ENCODE data around the gene RHOJ.

DNA sequence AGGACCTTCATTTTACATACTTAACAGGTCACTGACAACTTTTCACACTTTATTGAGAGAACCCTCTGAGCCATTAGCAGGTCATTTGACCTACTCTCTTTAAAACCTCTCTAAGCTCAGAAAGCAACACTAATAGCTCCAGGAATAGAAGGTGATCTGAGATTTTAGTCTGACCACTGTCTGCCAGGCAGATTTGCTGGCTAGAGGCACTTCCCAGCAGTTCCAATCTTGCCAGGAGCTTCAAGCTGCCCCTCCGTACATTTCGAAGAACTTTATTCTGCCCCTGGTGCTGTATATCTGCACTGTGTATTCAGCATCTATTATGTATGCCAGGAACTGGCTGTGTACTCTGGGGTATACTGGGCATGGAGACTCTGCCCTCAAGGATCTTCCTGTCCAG lies 58.2 kb downstream of the RHOJ start:
- TF ChIP-seq POLR2A (IDR thresholded peaks at IDR 0.05; ENCODE audit: borderline replicate concordance, extremely low read depth, insufficient read depth, insufficient read length) (no peak), EGR1 (IDR thresholded peaks at IDR 0.05; ENCODE audit: low read depth) (no peak), SIN3A (IDR thresholded peaks at IDR 0.05; ENCODE audit: low read depth) (no peak), YY1 (IDR thresholded peaks at IDR 0.05; ENCODE audit: extremely low read depth, insufficient replicate concordance, low read depth, low read length) (no peak), SP1 (IDR thresholded peaks at IDR 0.05; ENCODE audit: low read depth) (no peak), TCF7L2 (IDR thresholded peaks at IDR 0.05; ENCODE audit: borderline replicate concordance, extremely low read depth, insufficient read depth, insufficient read length) (no peak), POLR2AphosphoS5 (IDR thresholded peaks at IDR 0.05; ENCODE audit: low read depth, low read length) (no peak), ZNF274 (IDR thresholded peaks at IDR 0.05; ENCODE audit: low read depth, low read length) (no peak), CBX3 (IDR thresholded peaks at IDR 0.05; ENCODE audit: low read depth) (no peak), CEBPB (IDR thresholded peaks at IDR 0.05; ENCODE audit: low read depth) (no peak)
- TF ChIP-seq, protein P1, sequence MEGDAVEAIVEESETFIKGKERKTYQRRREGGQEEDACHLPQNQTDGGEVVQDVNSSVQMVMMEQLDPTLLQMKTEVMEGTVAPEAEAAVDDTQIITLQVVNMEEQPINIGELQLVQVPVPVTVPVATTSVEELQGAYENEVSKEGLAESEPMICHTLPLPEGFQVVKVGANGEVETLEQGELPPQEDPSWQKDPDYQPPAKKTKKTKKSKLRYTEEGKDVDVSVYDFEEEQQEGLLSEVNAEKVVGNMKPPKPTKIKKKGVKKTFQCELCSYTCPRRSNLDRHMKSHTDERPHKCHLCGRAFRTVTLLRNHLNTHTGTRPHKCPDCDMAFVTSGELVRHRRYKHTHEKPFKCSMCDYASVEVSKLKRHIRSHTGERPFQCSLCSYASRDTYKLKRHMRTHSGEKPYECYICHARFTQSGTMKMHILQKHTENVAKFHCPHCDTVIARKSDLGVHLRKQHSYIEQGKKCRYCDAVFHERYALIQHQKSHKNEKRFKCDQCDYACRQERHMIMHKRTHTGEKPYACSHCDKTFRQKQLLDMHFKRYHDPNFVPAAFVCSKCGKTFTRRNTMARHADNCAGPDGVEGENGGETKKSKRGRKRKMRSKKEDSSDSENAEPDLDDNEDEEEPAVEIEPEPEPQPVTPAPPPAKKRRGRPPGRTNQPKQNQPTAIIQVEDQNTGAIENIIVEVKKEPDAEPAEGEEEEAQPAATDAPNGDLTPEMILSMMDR (IDR thresholded peaks at IDR 0.05 in 2 of 3, conservative IDR thresholded peaks at IDR 0.05 in 1 of 3; ENCODE audit: borderline replicate concordance in 1 of 3, insufficient read depth in 1 of 3, low read depth in 2 of 3, low read length in 2 of 3), result no peak
- TF ChIP-seq, protein P2, sequence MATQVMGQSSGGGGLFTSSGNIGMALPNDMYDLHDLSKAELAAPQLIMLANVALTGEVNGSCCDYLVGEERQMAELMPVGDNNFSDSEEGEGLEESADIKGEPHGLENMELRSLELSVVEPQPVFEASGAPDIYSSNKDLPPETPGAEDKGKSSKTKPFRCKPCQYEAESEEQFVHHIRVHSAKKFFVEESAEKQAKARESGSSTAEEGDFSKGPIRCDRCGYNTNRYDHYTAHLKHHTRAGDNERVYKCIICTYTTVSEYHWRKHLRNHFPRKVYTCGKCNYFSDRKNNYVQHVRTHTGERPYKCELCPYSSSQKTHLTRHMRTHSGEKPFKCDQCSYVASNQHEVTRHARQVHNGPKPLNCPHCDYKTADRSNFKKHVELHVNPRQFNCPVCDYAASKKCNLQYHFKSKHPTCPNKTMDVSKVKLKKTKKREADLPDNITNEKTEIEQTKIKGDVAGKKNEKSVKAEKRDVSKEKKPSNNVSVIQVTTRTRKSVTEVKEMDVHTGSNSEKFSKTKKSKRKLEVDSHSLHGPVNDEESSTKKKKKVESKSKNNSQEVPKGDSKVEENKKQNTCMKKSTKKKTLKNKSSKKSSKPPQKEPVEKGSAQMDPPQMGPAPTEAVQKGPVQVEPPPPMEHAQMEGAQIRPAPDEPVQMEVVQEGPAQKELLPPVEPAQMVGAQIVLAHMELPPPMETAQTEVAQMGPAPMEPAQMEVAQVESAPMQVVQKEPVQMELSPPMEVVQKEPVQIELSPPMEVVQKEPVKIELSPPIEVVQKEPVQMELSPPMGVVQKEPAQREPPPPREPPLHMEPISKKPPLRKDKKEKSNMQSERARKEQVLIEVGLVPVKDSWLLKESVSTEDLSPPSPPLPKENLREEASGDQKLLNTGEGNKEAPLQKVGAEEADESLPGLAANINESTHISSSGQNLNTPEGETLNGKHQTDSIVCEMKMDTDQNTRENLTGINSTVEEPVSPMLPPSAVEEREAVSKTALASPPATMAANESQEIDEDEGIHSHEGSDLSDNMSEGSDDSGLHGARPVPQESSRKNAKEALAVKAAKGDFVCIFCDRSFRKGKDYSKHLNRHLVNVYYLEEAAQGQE (IDR thresholded peaks at IDR 0.05; ENCODE audit: low read depth), result no peak
- TF ChIP-seq, protein P3, sequence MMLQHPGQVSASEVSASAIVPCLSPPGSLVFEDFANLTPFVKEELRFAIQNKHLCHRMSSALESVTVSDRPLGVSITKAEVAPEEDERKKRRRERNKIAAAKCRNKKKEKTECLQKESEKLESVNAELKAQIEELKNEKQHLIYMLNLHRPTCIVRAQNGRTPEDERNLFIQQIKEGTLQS (IDR thresholded peaks at IDR 0.05), result no peak
- TF ChIP-seq, protein P4, sequence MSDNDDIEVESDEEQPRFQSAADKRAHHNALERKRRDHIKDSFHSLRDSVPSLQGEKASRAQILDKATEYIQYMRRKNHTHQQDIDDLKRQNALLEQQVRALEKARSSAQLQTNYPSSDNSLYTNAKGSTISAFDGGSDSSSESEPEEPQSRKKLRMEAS (IDR thresholded peaks at IDR 0.05), result no peak
